Measurements from ENCODE around the gene PLCB1.

Gene PLCB1

DNA sequence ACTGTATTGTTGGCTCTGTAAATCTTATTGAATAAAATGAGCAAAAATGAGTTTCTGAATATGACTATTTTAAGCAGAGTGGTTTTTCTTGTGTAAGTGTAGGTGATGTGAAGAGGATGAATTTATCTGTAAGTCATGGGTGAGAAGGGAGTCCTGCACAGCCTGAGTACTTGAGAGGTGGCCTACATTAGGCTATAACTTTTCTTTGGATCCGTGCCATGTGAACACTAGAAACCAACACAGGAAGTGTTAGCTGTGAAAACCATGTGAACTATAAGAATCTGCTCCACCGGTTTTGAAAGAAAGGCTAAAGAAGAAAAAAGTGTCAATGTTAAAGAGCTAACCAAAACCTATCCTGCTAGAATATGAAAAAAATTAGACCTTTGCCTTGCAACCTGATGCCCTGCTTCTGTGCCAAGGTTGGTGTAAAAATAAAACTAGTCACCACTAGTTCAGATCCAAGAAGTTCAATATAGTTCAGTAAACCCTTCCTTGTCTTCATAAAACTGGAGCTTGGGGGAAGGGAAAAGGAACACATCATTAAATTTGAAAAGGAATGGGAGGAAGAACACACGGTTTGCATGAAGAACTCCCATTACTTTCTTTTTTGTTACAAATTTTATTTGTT, 21.3 kb downstream of the PLCB1 start:
- Histone ChIP-seq H3K14ac (ENCODE audit: low read length) (no peak overlapping the region), H3K18ac (ENCODE audit: low read length) (no peak overlapping the region), H3K4me2 (ENCODE audit: insufficient read depth, low read length, poor library complexity, severe bottlenecking) (no peak overlapping the region), H3K4me3 (ENCODE audit: low read length in 2 of 2) (no peak overlapping the region), H4K8ac (ENCODE audit: low read depth, low read length) (no peak overlapping the region), H3K79me1 (ENCODE audit: low read depth, low read length) (no peaks in the 10 kb centered on the region), H3K4ac (ENCODE audit: low read length) (no peak overlapping the region), H3K9me3 (replicated peaks in 1 of 2; ENCODE audit: control insufficient read depth in 2 of 2, insufficient read depth in 1 of 2, low read depth in 1 of 2, low read length in 2 of 2) (no peaks in the 10 kb centered on the region), H2BK12ac (ENCODE audit: low read length) (no peak overlapping the region), H2AK5ac (ENCODE audit: low read depth, low read length) (no peak overlapping the region), H2BK120ac (ENCODE audit: low read depth, low read length) (no peak overlapping the region), H3K27me3 (ENCODE audit: control insufficient read depth in 3 of 3, insufficient read depth in 3 of 3, low read depth in 1 of 3, low read length in 3 of 3) (no peaks in the 10 kb centered on the region), H3K4me1 (ENCODE audit: control insufficient read depth in 2 of 2, insufficient read depth in 1 of 2, low read depth in 1 of 2, low read length in 2 of 2) (peaks cover 0 to 4% of the 10 kb centered on the region in 2 donors), H2BK5ac (ENCODE audit: low read length) (no peak overlapping the region), H3K23ac (ENCODE audit: low read depth, low read length, poor library complexity) (no peak overlapping the region), H2AFZ (ENCODE audit: low read length) (no peak overlapping the region), H2BK15ac (ENCODE audit: low read length) (no peak overlapping the region), H3K9ac (ENCODE audit: low read depth, low read length, poor library complexity) (no peak overlapping the region), H4K91ac (ENCODE audit: low read depth, low read length, poor library complexity) (no peak overlapping the region), H3K36me3 (replicated peaks in 1 of 2; ENCODE audit: control insufficient read depth in 2 of 2, insufficient read depth in 2 of 2, low read length in 2 of 2) (no peaks in the 10 kb centered on the region), H3K27ac (replicated peaks; ENCODE audit: low read length) (no peak overlapping the region)
- DNase-seq (ENCODE audit: low spot score), result no peak
- WGBS, 2 donors (ENCODE audit: extremely low coverage in 2 of 2, insufficient read length in 2 of 2, insufficient replicate concordance in 1 of 2), result no CpG with 5 or more reads among the region's 3 CpGs

DNA sequence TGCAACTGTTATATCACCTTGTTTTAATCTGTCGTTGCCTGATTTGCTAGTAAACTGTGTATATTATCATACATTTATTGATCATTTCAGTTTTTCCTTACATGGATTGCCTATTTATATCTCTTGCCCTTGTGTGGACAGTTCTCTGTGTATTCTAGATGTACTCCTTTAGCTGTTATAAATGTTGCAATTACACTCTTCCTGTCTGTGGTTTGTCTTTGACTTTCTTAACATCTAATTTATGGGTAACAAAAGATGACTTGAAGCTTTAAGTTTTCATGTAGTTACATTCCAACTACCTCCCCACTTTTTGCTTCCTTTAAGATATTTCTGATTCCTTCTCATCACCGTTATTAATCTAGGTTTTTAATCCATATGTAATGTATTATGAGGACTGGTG, 22.6 kb downstream of the PLCB1 start:
- Histone ChIP-seq H3K4ac (ENCODE audit: low read length) (no peak overlapping the region), H2BK120ac (ENCODE audit: low read depth, low read length) (no peak overlapping the region), H2AK5ac (ENCODE audit: low read depth, low read length) (no peak overlapping the region), H4K91ac (ENCODE audit: low read depth, low read length, poor library complexity) (no peak overlapping the region), H3K79me1 (ENCODE audit: low read depth, low read length) (no peaks in the 10 kb centered on the region), H2AFZ (ENCODE audit: low read length) (no peak overlapping the region), H3K4me3 (ENCODE audit: low read length in 2 of 2) (no peak overlapping the region), H3K27ac (replicated peaks; ENCODE audit: low read length) (no peak overlapping the region), H3K23ac (ENCODE audit: low read depth, low read length, poor library complexity) (no peak overlapping the region), H3K4me2 (ENCODE audit: insufficient read depth, low read length, poor library complexity, severe bottlenecking) (no peak overlapping the region), H4K8ac (ENCODE audit: low read depth, low read length) (no peak overlapping the region), H3K9ac (ENCODE audit: low read depth, low read length, poor library complexity) (no peak overlapping the region), H3K9me3 (replicated peaks in 1 of 2; ENCODE audit: control insufficient read depth in 2 of 2, insufficient read depth in 1 of 2, low read depth in 1 of 2, low read length in 2 of 2) (peaks cover 2 to 4% of the 10 kb centered on the region in 2 donors), H2BK15ac (ENCODE audit: low read length) (no peak overlapping the region), H3K36me3 (replicated peaks in 1 of 2; ENCODE audit: control insufficient read depth in 2 of 2, insufficient read depth in 2 of 2, low read length in 2 of 2) (no peaks in the 10 kb centered on the region), H3K14ac (ENCODE audit: low read length) (no peak overlapping the region), H2BK12ac (ENCODE audit: low read length) (no peak overlapping the region), H3K4me1 (ENCODE audit: control insufficient read depth in 2 of 2, insufficient read depth in 1 of 2, low read depth in 1 of 2, low read length in 2 of 2) (peaks cover 0 to 4% of the 10 kb centered on the region in 2 donors), H3K18ac (ENCODE audit: low read length) (no peak overlapping the region), H2BK5ac (ENCODE audit: low read length) (no peak overlapping the region), H3K27me3 (ENCODE audit: control insufficient read depth in 3 of 3, insufficient read depth in 3 of 3, low read depth in 1 of 3, low read length in 3 of 3) (no peaks in the 10 kb centered on the region)
- no peak for DNase-seq (ENCODE audit: low spot score)
- no CpG with 5 or more reads among the region's 2 CpGs for WGBS, 2 donors (ENCODE audit: extremely low coverage in 2 of 2, insufficient read length in 2 of 2, insufficient replicate concordance in 1 of 2)

DNA sequence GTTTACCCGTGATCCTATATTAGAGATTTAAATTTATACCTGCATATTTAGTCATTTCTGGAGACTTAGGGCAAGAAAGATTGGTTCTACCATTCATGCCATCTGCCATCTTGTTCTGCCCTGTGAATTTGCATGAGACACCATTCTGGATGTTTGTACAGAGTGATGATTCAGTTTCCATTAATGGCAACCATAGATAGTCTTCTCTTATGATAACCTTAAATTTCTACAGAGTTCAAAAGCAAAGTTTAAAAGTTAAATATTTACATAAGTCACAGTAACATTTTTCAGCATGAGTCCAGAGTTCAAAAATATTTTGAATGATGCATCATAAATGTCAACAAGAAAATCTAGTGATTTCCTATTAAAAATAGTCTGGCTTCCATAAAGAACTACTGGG, 23.2 kb downstream of the PLCB1 start:
- DNase-seq (ENCODE audit: low spot score), result no peak
- H3K27ac ChIP-seq (replicated peaks; ENCODE audit: low read length), result no peak overlapping the region

DNA sequence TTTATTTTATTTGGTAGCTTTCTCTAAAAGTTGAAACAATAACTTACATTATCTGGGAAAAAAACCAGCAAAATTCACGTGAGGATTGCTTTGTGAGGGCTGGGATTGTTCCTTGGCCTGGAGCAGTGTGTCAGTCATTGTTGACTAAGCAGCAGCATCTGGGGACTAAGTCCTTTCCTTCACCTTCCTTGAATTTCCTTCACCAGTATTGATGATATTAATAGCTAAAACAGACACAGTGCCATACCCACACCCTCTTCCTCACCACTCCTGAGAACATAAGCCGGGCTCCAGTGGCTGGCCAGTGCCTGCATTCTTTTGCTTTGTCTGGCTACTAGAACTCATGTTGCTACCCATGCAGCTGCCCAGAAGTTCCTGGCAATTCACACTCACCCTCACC, 23.7 kb downstream of the PLCB1 start:
- H3K27ac ChIP-seq (replicated peaks; ENCODE audit: low read length), result no peak overlapping the region
- H4K8ac ChIP-seq (ENCODE audit: low read depth, low read length), result no peak overlapping the region

More for the DNA sequence above, 23.2 kb downstream of the PLCB1 start:
- no CpG with 5 or more reads among the region's 1 CpG for WGBS, 2 donors (ENCODE audit: extremely low coverage in 2 of 2, insufficient read length in 2 of 2, insufficient replicate concordance in 1 of 2)
- Histone ChIP-seq H4K8ac (ENCODE audit: low read depth, low read length) (no peak overlapping the region), H4K91ac (ENCODE audit: low read depth, low read length, poor library complexity) (no peak overlapping the region), H3K23ac (ENCODE audit: low read depth, low read length, poor library complexity) (no peak overlapping the region), H2BK12ac (ENCODE audit: low read length) (no peak overlapping the region), H2BK15ac (ENCODE audit: low read length) (no peak overlapping the region), H3K4me3 (ENCODE audit: low read length in 2 of 2) (no peak overlapping the region), H3K9ac (ENCODE audit: low read depth, low read length, poor library complexity) (no peak overlapping the region), H3K14ac (ENCODE audit: low read length) (no peak overlapping the region), H3K27me3 (ENCODE audit: control insufficient read depth in 3 of 3, insufficient read depth in 3 of 3, low read depth in 1 of 3, low read length in 3 of 3) (no peaks in the 10 kb centered on the region), H2AFZ (ENCODE audit: low read length) (no peak overlapping the region), H3K9me3 (replicated peaks in 1 of 2; ENCODE audit: control insufficient read depth in 2 of 2, insufficient read depth in 1 of 2, low read depth in 1 of 2, low read length in 2 of 2) (peaks cover 2 to 4% of the 10 kb centered on the region in 2 donors), H3K36me3 (replicated peaks in 1 of 2; ENCODE audit: control insufficient read depth in 2 of 2, insufficient read depth in 2 of 2, low read length in 2 of 2) (no peaks in the 10 kb centered on the region), H3K79me1 (ENCODE audit: low read depth, low read length) (no peaks in the 10 kb centered on the region), H3K18ac (ENCODE audit: low read length) (no peak overlapping the region), H2BK5ac (ENCODE audit: low read length) (no peak overlapping the region), H2AK5ac (ENCODE audit: low read depth, low read length) (no peak overlapping the region), H3K4me1 (ENCODE audit: control insufficient read depth in 2 of 2, insufficient read depth in 1 of 2, low read depth in 1 of 2, low read length in 2 of 2) (peaks cover 0 to 4% of the 10 kb centered on the region in 2 donors), H3K4ac (ENCODE audit: low read length) (no peak overlapping the region), H3K4me2 (ENCODE audit: insufficient read depth, low read length, poor library complexity, severe bottlenecking) (no peak overlapping the region), H2BK120ac (ENCODE audit: low read depth, low read length) (no peak overlapping the region)

More for the DNA sequence above, 23.7 kb downstream of the PLCB1 start:
- H3K27me3 ChIP-seq (ENCODE audit: control insufficient read depth in 3 of 3, insufficient read depth in 3 of 3, low read depth in 1 of 3, low read length in 3 of 3), result no peaks in the 10 kb centered on the region
- H2AK5ac ChIP-seq (ENCODE audit: low read depth, low read length), result no peak overlapping the region
- no peak overlapping the region for H2AFZ ChIP-seq (ENCODE audit: low read length)
- H2BK5ac ChIP-seq (ENCODE audit: low read length), result no peak overlapping the region
- H3K9me3 ChIP-seq (replicated peaks in 1 of 2; ENCODE audit: control insufficient read depth in 2 of 2, insufficient read depth in 1 of 2, low read depth in 1 of 2, low read length in 2 of 2), result peaks cover 2 to 4% of the 10 kb centered on the region in 2 donors
- no peak overlapping the region for H3K18ac ChIP-seq (ENCODE audit: low read length)
- WGBS, 2 donors (ENCODE audit: extremely low coverage in 2 of 2, insufficient read length in 2 of 2, insufficient replicate concordance in 1 of 2), result no CpG with 5 or more reads among the region's 2 CpGs
- H2BK120ac ChIP-seq (ENCODE audit: low read depth, low read length), result no peak overlapping the region
- no peak for DNase-seq (ENCODE audit: low spot score)
- no peak overlapping the region for H2BK12ac ChIP-seq (ENCODE audit: low read length)
- H4K91ac ChIP-seq (ENCODE audit: low read depth, low read length, poor library complexity), result no peak overlapping the region
- H3K14ac ChIP-seq (ENCODE audit: low read length), result no peak overlapping the region
- H3K36me3 ChIP-seq (replicated peaks in 1 of 2; ENCODE audit: control insufficient read depth in 2 of 2, insufficient read depth in 2 of 2, low read length in 2 of 2), result no peaks in the 10 kb centered on the region
- no peak overlapping the region for H2BK15ac ChIP-seq (ENCODE audit: low read length)
- peaks cover 0 to 4% of the 10 kb centered on the region in 2 donors for H3K4me1 ChIP-seq (ENCODE audit: control insufficient read depth in 2 of 2, insufficient read depth in 1 of 2, low read depth in 1 of 2, low read length in 2 of 2)
- H3K4ac ChIP-seq (ENCODE audit: low read length), result no peak overlapping the region
- no peak overlapping the region for H3K23ac ChIP-seq (ENCODE audit: low read depth, low read length, poor library complexity)
- H3K4me3 ChIP-seq (ENCODE audit: low read length in 2 of 2), result no peak overlapping the region
- H3K9ac ChIP-seq (ENCODE audit: low read depth, low read length, poor library complexity), result no peak overlapping the region
- H3K79me1 ChIP-seq (ENCODE audit: low read depth, low read length), result no peaks in the 10 kb centered on the region
- H3K4me2 ChIP-seq (ENCODE audit: insufficient read depth, low read length, poor library complexity, severe bottlenecking), result no peak overlapping the region

All from neuronal stem cell (in vitro differentiated cells).